Measurements from ENCODE around the gene PLGRKT.

DNA sequence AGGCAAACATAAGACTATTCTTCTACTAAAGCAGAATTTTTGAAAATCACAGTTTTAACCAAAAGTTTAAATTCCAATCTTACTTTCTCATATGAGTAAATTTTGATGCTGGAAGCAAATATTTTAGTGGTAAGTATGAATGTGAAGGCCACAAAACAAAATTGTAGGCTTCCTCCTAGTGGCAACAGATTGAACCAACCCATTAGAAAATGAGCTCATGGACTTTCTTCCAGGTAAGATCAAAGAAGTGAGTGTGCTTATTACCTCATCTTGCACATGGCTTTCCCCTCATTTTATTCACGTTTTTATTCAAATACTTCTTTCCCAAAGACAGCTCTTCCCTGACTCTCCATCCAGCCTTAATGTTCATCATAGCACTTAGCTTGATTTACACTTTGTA is 116.7 kb downstream of the PLGRKT start:
- TF ChIP-seq, protein P1, sequence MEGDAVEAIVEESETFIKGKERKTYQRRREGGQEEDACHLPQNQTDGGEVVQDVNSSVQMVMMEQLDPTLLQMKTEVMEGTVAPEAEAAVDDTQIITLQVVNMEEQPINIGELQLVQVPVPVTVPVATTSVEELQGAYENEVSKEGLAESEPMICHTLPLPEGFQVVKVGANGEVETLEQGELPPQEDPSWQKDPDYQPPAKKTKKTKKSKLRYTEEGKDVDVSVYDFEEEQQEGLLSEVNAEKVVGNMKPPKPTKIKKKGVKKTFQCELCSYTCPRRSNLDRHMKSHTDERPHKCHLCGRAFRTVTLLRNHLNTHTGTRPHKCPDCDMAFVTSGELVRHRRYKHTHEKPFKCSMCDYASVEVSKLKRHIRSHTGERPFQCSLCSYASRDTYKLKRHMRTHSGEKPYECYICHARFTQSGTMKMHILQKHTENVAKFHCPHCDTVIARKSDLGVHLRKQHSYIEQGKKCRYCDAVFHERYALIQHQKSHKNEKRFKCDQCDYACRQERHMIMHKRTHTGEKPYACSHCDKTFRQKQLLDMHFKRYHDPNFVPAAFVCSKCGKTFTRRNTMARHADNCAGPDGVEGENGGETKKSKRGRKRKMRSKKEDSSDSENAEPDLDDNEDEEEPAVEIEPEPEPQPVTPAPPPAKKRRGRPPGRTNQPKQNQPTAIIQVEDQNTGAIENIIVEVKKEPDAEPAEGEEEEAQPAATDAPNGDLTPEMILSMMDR (conservative IDR thresholded peaks at IDR 0.05 in 1 of 2, IDR thresholded peaks at IDR 0.05 in 1 of 2; ENCODE audit: low read depth in 1 of 2, low read length in 2 of 2) = no peak
- TF ChIP-seq EZH2 (IDR thresholded peaks at IDR 0.05; ENCODE audit: low read length, missing control alignments) = no peak

Data from fibroblast of lung (primary cell).